Activated effector memory CD4-positive, alpha-beta T cell treated with Interleukin-2 at 50 U/mL for 16 hours (primary cell): Measurements from ENCODE around the gene ZNF669.

ENCODE experiments used
- DNase-seq: peaks from one replicate; pipeline ENCODE4 v3.0.0-alpha.2; 2020

ZNF669 gene

DNA sequence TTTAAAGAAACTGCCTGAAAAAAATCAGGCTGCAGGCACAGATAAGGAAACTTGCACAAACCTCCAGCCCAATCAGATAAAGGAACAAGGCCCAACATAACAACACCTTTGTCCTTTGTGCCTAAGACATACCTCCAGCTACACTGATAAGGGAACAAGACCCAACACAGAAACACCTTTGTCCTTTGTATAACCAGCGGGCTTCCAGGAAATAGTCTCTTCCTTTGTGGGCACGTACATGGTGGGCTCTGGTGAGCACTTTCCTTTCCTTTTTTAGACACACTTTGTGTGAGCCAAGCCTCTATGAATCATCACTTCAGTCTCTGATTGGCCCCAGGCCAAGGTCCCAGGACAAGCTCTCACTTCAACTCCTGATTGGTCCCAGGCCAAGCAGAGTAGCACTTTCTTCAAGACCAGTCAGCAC, 49.2 kb downstream of the ZNF669 start:
- no peak for DNase-seq
